Endothelial cell of umbilical vein (primary cell): Measurements from ENCODE around the gene AACS. TPM values are rescaled to one million over a fixed set of nuclear protein-coding genes. Genes with fewer than 3 reads are reported as not detected.

Experiments
- BruUV-seq: library from RNA; stranded (reverse); fragments of 400-500 nt; replicated peaks from 2 replicates; lab custom pipeline; 2021; lab: Mats Ljungman, UMichigan
- CTCF ChIA-PET: fragments of 300-600, 350-600 bp; sonication (Branson Sonifier 250); formaldehyde crosslinking; loops from one replicate; lab custom pipeline; 2021; ENCODE audit warnings: antibody characterized with exemption, inconsistent platforms; lab: Charles Lee
- POLR2A ChIA-PET: fragments of 300-600, 350-600 bp; sonication (Branson Sonifier 250); formaldehyde crosslinking; loops from one replicate; lab custom pipeline; 2021; ENCODE audit warnings: antibody characterized with exemption, inconsistent platforms; lab: Charles Lee
- DNase-seq: peaks from one replicate; pipeline ENCODE4 v3.0.0-alpha.2; 2011; ENCODE audit warnings: low read depth, low spot score
- FAIRE-seq: peaks from 2 replicates; lab custom pipeline; 2011; peaks lifted over from hg19 to GRCh38; lab: Jason Lieb, UNC
- H2AFZ ChIP-seq: 2 replicates; pipeline ENCODE4 v1.6.0; 2012; ENCODE audit warnings: low read depth, low read length, control low read depth, inconsistent platforms
- H3K27ac ChIP-seq: 2 replicates; pipeline ENCODE4 v1.5.1; 2011; ENCODE audit warnings: low read depth, mild to moderate bottlenecking, control low read depth, low read length, moderate library complexity; ENCODE audit not compliant: insufficient read depth
- H3K27me3 ChIP-seq, 2 experiments: 2 replicates each; pipeline versions ENCODE4 v1.6.0 to v1.6.1; 2011; ENCODE audit warnings: low read length in 2 of 2, mixed read lengths in 1 of 2; ENCODE audit not compliant: control insufficient read depth in 2 of 2, insufficient read depth in 2 of 2
- H3K36me3 ChIP-seq, 2 experiments: 2 replicates in 1 of 2; 3 replicates in 1 of 2; pipeline ENCODE4 v1.5.1; 2011; ENCODE audit warnings: low read length in 2 of 2, mild to moderate bottlenecking in 1 of 2, moderate library complexity in 1 of 2; ENCODE audit not compliant: control insufficient read depth in 2 of 2, insufficient read depth in 2 of 2; ENCODE audit errors: extremely low read depth in 1 of 2
- H3K4me1 ChIP-seq: 3 replicates; pipeline ENCODE4 v1.5.1; 2011; ENCODE audit warnings: mild to moderate bottlenecking, low read length; ENCODE audit not compliant: control insufficient read depth, insufficient read depth; ENCODE audit errors: extremely low read depth
- H3K4me2 ChIP-seq: 2 replicates; pipeline ENCODE4 v1.6.1; 2011; ENCODE audit warnings: low read length, control low read depth, mixed read lengths; ENCODE audit not compliant: insufficient read depth
- H3K4me3 ChIP-seq, 3 experiments: fragments of 200-600 bp in 1 of 3; sonication (generic), shearing (Covaris generic) in 1 of 3; replicated peaks in 1 of 3; 2 replicates each; pipeline ENCODE4 v1.5.1; 2011 to 2016; ENCODE audit warnings: control low read depth in 3 of 3, low read length in 3 of 3, mild to moderate bottlenecking in 2 of 3, inconsistent platforms in 1 of 3, low read depth in 1 of 3, moderate library complexity in 1 of 3; ENCODE audit not compliant: insufficient read depth in 1 of 3
- H3K79me2 ChIP-seq: 2 replicates; pipeline ENCODE4 v1.6.0; 2012; ENCODE audit warnings: low read length, inconsistent platforms; ENCODE audit not compliant: control insufficient read depth, insufficient read depth
- H3K9ac ChIP-seq: replicated peaks from 2 replicates; pipeline ENCODE3; 2011; ENCODE audit warnings: low read length, control low read depth; ENCODE audit not compliant: insufficient read depth; ENCODE audit errors: extremely low read depth
- H3K9me1 ChIP-seq: replicated peaks from 3 replicates; pipeline ENCODE4 v1.6.0; 2011; ENCODE audit warnings: mild to moderate bottlenecking, low read length; ENCODE audit not compliant: control insufficient read depth, insufficient read depth; ENCODE audit errors: extremely low read depth
- H3K9me3 ChIP-seq: replicated peaks from 2 replicates; pipeline ENCODE4 v1.5.1; 2012; ENCODE audit warnings: low read length, inconsistent platforms; ENCODE audit not compliant: control insufficient read depth, insufficient read depth
- H4K20me1 ChIP-seq: replicated peaks from 2 replicates; pipeline ENCODE3; 2011; ENCODE audit warnings: mild to moderate bottlenecking, low read length; ENCODE audit not compliant: control insufficient read depth, insufficient read depth; ENCODE audit errors: extremely low read depth
- EZH2 ChIP-seq: IDR thresholded peaks from 2 replicates; pipeline ENCODE4 v1.6.1; 2012; ENCODE audit warnings: borderline replicate concordance, low read depth, mild to moderate bottlenecking, moderate library complexity, low read length, inconsistent platforms; ENCODE audit not compliant: severe bottlenecking
- FOS ChIP-seq: IDR thresholded peaks from 2 replicates; pipeline ENCODE4 v1.6.1; 2011; ENCODE audit warnings: mild to moderate bottlenecking, low read length, moderate library complexity, borderline replicate concordance; ENCODE audit not compliant: insufficient read depth
- GATA2 ChIP-seq: IDR thresholded peaks from 2 replicates; pipeline ENCODE4 v1.7.0; 2011; ENCODE audit warnings: low read depth, mild to moderate bottlenecking, moderate library complexity, mixed read lengths, low read length; ENCODE audit not compliant: insufficient read length, insufficient read depth
- POLR2AphosphoS5 ChIP-seq: IDR thresholded peaks from 2 replicates; pipeline ENCODE4 v1.6.1; 2012; ENCODE audit warnings: low read depth, mild to moderate bottlenecking, control low read depth, low read length, moderate library complexity; ENCODE audit not compliant: insufficient read depth
- dilution Hi-C: fragments of 300-500 bp; cut with MboI; formaldehyde crosslinking; loops from one replicate; pipeline ENCODE4 v1.15.0; 2019; ENCODE audit warnings: low sequenced_read_pairs; ENCODE audit not compliant: extremely low pct_ligation_motif_present
- intact Hi-C: fragments of 100-400 bp; cut with micrococcal nuclease; formaldehyde crosslinking; loops from one replicate; pipeline ENCODE4 v1.10.0; 2022
- polyA plus RNA-seq, 4 experiments: library from polyadenylated mRNA; depleted of rRNA in 3 of 4; stranded (reverse) in 3 of 4; unstranded in 1 of 4; fragments of >200 nt; gene quantifications; 2 replicates each; pipeline versions ENCODE4 v1.2.1 to v1.2.3, GENCODE V29; 2011 to 2012; ENCODE audit warnings: missing spikeins in 1 of 4
- total RNA-seq: library from RNA; stranded (reverse); gene quantifications from 2 replicates; pipeline ENCODE4 v1.2.3, GENCODE V29; 2021

The AACS gene
- total and polyA plus RNA-seq, 2 donors (not counting 3 experiments of a cell fraction or from before 2014, with no cell fraction given): 34.7 to 40.3 TPM

DNA sequence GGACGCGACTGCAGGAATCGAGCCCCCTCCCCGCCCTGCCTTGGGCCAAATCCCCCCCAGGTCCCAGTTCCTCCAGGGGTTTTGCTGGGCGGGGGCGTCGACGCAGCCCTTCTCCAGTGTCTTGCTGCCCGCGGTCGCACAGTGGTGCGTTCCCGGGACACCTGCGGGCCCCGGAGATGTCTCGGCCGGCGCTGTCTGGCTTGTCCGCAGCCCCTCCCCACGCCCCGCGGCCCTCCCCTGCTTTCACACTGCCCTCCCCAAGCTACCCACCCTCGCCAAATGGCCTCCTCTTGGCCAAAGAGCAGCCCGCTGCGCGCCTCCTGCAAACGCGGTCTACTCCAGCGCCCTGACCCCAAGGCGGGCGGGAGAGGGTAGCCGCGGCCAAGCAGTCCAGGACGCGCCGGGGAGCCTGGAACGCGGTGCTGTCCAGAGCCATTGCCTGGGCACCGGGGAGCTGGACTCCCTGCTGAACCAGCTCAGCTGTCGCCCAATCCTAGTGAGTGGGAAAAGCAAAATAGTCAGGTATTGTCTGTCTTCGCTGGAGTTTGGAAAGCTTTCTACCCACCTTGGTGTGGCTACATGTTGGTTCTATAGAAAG is 122.0 kb downstream of the AACS start:
- peak overlapping the region in 1 of 3 experiments; percentile 19 for H3K4me3 ChIP-seq
- no peaks in the 10 kb centered on the region for H3K9me1 ChIP-seq
- dilution Hi-C loops (no loop called here), intact Hi-C loops (loop anchor here (10.0 kb wide), 1 partner anchor 878 kb away; no protein-coding TSS in a partner anchor)
- H2AFZ ChIP-seq: no peak overlapping the region
- H3K27ac ChIP-seq: no peak overlapping the region
- H3K4me1 ChIP-seq: no peaks in the 10 kb centered on the region
- no peaks in the 10 kb centered on the region for H3K79me2 ChIP-seq
- H3K9me3 ChIP-seq: no peaks in the 10 kb centered on the region
- POLR2A ChIA-PET: no interaction called here
- H3K4me2 ChIP-seq: no peak overlapping the region
- CTCF ChIA-PET: no interaction called here
- no TSS peak for BruUV-seq
- H3K27me3 ChIP-seq: peaks cover 45 to 49% of the 10 kb centered on the region in 2 experiments
- TF ChIP-seq GATA2 (no peak), EZH2 (peak; percentile 93)
- no peaks in the 10 kb centered on the region for H3K36me3 ChIP-seq
- FAIRE-seq (no peak), DNase-seq (no peak)
- no peaks in the 10 kb centered on the region for H4K20me1 ChIP-seq
- no peak overlapping the region for H3K9ac ChIP-seq

DNA sequence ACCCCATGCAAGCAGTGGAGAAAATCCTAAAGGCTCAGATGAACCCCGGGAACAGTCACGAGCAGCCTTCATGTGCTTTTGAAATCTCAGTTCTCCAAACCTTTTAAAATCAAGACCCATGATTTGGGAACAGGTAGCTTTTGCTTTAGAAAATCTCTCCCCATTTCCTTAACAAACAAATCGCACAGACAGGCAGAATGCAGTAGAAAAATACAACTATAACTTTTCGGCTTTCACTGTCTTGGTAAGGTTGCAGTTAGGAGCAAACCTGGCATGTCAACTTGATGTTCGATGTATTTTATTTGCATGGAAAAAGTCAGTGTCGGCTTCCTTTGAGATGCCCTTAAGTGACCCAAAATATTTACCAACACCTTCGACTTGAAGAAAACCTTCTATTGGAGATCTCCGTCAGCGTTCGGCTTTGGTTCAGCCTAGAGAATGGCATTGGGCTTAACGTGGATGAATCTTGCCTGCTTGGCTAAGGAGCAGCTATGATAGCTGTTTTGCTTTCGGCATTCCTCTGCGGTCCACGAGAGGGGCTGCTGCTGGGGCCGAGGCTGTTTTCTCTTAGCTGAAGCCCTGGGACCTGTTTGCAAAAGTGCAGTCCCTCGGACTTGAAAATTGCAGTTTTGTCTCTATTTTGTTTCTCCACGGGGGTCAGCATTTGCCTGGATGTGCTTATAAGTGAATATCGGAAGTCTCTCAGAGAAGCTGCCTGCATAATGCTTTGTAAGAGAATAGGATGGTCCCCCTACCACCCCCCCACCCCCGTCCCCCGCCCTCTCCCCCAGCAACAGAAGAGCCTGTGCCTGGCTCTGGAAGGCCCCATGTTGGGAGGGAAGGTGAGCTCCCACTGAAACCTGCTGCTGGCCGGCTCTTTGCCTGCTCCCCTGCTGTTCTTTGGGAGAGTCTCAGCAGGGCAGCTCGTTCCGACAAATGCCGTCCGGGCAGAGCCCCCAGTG is 122.8 kb downstream of the AACS start:
- Histone ChIP-seq H3K9ac (no peak overlapping the region), H3K27me3 (peaks cover 47 to 49% of the 10 kb centered on the region in 2 experiments), H3K4me1 (no peaks in the 10 kb centered on the region), H4K20me1 (no peaks in the 10 kb centered on the region), H3K36me3 (no peaks in the 10 kb centered on the region), H3K4me3 (no peak overlapping the region), H2AFZ (no peak overlapping the region), H3K9me1 (no peaks in the 10 kb centered on the region), H3K4me2 (no peak overlapping the region), H3K79me2 (no peaks in the 10 kb centered on the region), H3K27ac (no peak overlapping the region), H3K9me3 (no peaks in the 10 kb centered on the region)
- FAIRE-seq (no peak), DNase-seq (no peak)
- peak; percentile 83 for TF ChIP-seq EZH2
- no peak for TF ChIP-seq POLR2AphosphoS5
- TF ChIP-seq FOS: no peak
- ChIA-PET CTCF (interaction anchor here (1.5 to 1.9 kb wide), 2 partner anchors 11 to 15 kb away, joined by 3 to 7 read pairs; no protein-coding TSS in a partner anchor), POLR2A (no interaction called here)
- dilution Hi-C loops: no loop called here
- intact Hi-C loops: loop anchor here (10.0 kb wide), 1 partner anchor 877 kb away; no protein-coding TSS in a partner anchor
- no TSS peak for BruUV-seq
